ENCODE data around the gene IFNGR2. TPM values are rescaled to one million over a fixed set of nuclear protein-coding genes. Genes with fewer than 3 reads are reported as not detected.

IFNGR2 gene
- total and polyA plus RNA-seq, 4 donors, result 67.1 to 77.7 (median 67.1) TPM

DNA sequence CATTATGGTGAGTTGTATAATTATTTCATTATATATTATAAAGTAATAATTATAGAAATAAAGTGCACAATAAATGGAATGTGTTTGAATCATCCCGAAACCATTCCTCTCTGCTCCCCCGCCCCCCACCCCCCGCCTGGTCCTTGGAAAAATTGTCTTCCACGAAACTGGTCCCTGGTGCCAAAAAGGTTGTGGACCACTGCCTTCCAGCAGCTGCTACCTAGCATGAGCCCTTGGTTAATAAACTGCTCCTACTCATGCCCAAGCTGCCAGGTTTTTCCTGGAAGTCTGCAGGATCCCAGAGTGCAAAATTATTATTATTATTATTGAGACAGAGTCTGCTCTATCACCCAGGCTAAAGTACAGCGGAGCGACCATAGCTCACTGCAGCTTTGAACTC lies 6.8 kb upstream of the IFNGR2 start:
- Histone ChIP-seq H3K27me3 (ENCODE audit: control insufficient read depth, insufficient read depth, low read length) (no peaks in the 10 kb centered on the region), H3K9me3 (ENCODE audit: control insufficient read depth, insufficient read depth, low read length) (no peaks in the 10 kb centered on the region), H3K27ac (ENCODE audit: low read depth, low read length) (no peak overlapping the region), H3K4me3 (ENCODE audit: low read depth, low read length) (no peak overlapping the region), H3K4me1 (ENCODE audit: control insufficient read depth, insufficient read depth, low read length) (no peaks in the 10 kb centered on the region), H3K36me3 (ENCODE audit: control insufficient read depth, insufficient read depth, low read length) (no peaks in the 10 kb centered on the region)
- peak in 1 of 6 donors; percentile 27 for DNase-seq (ENCODE audit: low read depth in 4 of 6, low spot score in 6 of 6)
- WGBS (ENCODE audit: insufficient coverage), result 33% methylated on average over 1 of the region's 6 CpGs

DNA sequence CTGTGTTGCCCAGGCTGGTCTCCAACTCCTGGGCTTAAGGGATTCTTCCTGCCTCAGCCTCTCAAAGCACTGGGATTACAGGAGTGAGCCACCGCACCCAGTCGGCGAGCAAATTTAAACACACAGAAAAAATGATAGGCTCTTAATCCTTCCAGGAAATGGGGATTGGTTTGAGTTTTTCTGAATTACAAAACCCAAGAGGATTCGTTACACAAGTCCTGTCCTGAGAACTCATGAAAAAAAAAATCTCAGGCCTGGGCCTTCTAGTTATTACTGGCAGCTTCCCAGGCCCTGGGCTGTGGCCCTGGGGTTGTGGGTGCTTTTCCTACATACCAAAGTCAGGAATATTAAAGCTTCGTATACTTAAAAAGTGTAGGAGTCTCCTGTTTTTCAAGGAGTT lies 6.3 kb upstream of the IFNGR2 start:
- H3K27ac ChIP-seq (ENCODE audit: low read depth, low read length), result no peak overlapping the region
- 100% methylated on average over 1 of the region's 5 CpGs for WGBS (ENCODE audit: insufficient coverage)
- no peak for DNase-seq (ENCODE audit: low read depth in 4 of 6, low spot score in 6 of 6)

DNA sequence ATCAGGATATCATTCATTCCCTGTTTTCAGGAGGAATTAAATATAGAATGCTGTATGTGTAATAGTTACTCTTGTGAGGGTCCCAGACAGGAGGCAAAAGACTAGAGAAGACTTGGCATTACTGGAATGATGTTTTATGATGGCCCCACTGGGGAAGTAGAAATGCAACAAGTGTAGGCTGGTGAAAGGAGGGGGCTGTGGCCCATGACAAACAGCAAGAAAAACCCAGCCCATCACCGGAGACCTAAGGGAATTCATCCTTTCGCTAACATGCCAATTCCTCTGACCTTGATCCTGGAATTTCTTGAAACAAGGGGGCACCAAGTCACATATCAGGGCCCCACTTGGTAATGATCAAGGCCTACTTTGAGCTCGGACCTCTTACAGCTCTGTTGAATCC lies 5.5 kb upstream of the IFNGR2 start:
- no peak for DNase-seq (ENCODE audit: low read depth in 4 of 6, low spot score in 6 of 6)
- peaks cover 8% of the 10 kb centered on the region for H3K4me1 ChIP-seq (ENCODE audit: control insufficient read depth, insufficient read depth, low read length)
- H3K27me3 ChIP-seq (ENCODE audit: control insufficient read depth, insufficient read depth, low read length), result no peaks in the 10 kb centered on the region
- H3K9me3 ChIP-seq (ENCODE audit: control insufficient read depth, insufficient read depth, low read length), result no peaks in the 10 kb centered on the region
- no peak overlapping the region for H3K4me3 ChIP-seq (ENCODE audit: low read depth, low read length)
- H3K27ac ChIP-seq (ENCODE audit: low read depth, low read length), result no peak overlapping the region
- H3K36me3 ChIP-seq (ENCODE audit: control insufficient read depth, insufficient read depth, low read length), result no peaks in the 10 kb centered on the region
- WGBS (ENCODE audit: insufficient coverage), result 98% methylated on average over 3 of the region's 3 CpGs

More for the DNA sequence above, 6.3 kb upstream of the IFNGR2 start:
- H3K27me3 ChIP-seq (ENCODE audit: control insufficient read depth, insufficient read depth, low read length), result no peaks in the 10 kb centered on the region
- no peaks in the 10 kb centered on the region for H3K36me3 ChIP-seq (ENCODE audit: control insufficient read depth, insufficient read depth, low read length)
- H3K4me1 ChIP-seq (ENCODE audit: control insufficient read depth, insufficient read depth, low read length), result peaks cover under 1% of the 10 kb centered on the region
- H3K4me3 ChIP-seq (ENCODE audit: low read depth, low read length), result no peak overlapping the region
- H3K9me3 ChIP-seq (ENCODE audit: control insufficient read depth, insufficient read depth, low read length), result no peaks in the 10 kb centered on the region

GRCh38 chr21:33398361-33398760 lies 4.9 kb upstream of the IFNGR2 start:
- 90% methylated on average over 4 of the region's 5 CpGs for WGBS (ENCODE audit: insufficient coverage)
- Histone ChIP-seq H3K27ac (ENCODE audit: low read depth, low read length) (no peak overlapping the region), H3K36me3 (ENCODE audit: control insufficient read depth, insufficient read depth, low read length) (no peaks in the 10 kb centered on the region), H3K4me3 (ENCODE audit: low read depth, low read length) (no peak overlapping the region), H3K27me3 (ENCODE audit: control insufficient read depth, insufficient read depth, low read length) (no peaks in the 10 kb centered on the region), H3K4me1 (ENCODE audit: control insufficient read depth, insufficient read depth, low read length) (peaks cover 10% of the 10 kb centered on the region), H3K9me3 (ENCODE audit: control insufficient read depth, insufficient read depth, low read length) (no peaks in the 10 kb centered on the region)
- DNase-seq (ENCODE audit: low read depth in 4 of 6, low spot score in 6 of 6), result peak in 2 of 6 donors; percentile 46 to 72

DNA sequence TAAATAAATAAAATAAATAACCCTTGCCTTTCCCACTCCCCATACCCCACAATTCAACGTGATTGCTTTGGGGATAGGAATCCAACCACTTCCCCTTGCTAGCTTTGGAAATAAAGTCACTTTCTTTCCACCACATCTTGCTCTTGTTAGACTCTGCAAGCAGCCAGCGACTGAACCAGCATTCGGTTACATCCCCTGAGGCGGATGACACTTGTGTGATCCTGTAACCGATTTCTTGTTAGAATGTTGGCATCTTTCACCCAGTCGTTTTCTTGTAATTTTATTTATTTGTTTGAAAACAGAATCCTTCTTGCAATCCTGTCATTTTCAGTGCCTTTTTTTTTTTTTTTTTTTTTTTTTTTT lies 1.6 kb upstream of the IFNGR2 start:
- Histone ChIP-seq H3K27ac (ENCODE audit: low read depth, low read length) (no peak overlapping the region), H3K4me1 (ENCODE audit: control insufficient read depth, insufficient read depth, low read length) (peaks cover 22% of the 10 kb centered on the region), H3K4me3 (ENCODE audit: low read depth, low read length) (no peak overlapping the region), H3K36me3 (ENCODE audit: control insufficient read depth, insufficient read depth, low read length) (no peaks in the 10 kb centered on the region), H3K9me3 (ENCODE audit: control insufficient read depth, insufficient read depth, low read length) (no peaks in the 10 kb centered on the region), H3K27me3 (ENCODE audit: control insufficient read depth, insufficient read depth, low read length) (no peaks in the 10 kb centered on the region)
- WGBS (ENCODE audit: insufficient coverage), result 78% methylated on average over 1 of the region's 6 CpGs
- DNase-seq (ENCODE audit: low read depth in 4 of 6, low spot score in 6 of 6), result peak in 1 of 6 donors; percentile 4

DNA sequence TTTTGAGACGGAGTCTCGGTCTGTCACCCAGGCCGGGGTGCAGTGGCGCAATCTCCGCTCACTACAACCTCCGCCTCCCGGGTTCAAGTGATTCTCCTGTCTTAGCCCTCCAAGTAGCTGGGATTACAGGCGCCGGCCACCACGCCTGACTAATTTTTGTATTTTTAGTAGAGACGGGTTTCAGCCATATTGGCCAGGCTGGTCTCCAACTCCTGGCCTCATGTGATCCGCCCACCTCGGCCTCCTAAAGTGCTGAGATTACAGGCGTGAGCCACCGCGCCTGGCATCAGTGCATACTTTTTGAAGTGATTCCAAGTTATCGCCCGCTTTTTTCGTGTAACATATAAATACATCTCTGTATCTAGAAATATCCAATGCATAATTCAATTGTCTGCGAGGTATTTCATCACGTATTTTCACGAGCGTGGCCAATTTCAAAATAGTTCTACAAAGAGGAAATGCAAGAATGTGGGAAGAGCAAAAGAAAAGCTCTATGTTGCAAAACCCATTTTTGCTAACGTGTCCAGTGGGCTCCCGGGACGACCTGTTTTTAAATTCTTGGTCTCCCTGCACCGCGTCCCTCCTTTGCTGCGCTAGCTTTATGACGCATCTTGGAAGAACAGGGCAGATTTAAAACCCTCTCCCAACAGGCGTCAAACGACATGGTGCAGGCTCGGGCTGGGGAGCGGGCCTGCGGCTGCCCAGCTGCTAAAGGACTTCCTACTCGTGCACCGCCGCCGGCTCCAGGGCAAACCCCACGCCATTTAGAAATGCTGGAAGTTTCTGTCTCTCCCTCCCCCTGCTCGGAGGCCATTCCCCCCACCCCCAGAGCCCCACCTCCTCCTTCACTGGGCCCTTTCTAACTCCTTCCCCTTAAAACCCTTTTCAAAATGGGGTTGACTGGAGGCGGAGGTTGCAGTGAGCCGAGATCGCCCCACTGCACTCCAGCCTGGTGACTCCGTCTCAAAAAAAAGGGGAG lies 923 bp upstream of the IFNGR2 start:
- H3K36me3 ChIP-seq (ENCODE audit: control insufficient read depth, insufficient read depth, low read length), result no peaks in the 10 kb centered on the region
- H3K4me1 ChIP-seq (ENCODE audit: control insufficient read depth, insufficient read depth, low read length), result peaks cover 22% of the 10 kb centered on the region
- H3K4me3 ChIP-seq (ENCODE audit: low read depth, low read length), result peak overlapping the region; percentile 47
- peak in 5 of 6 donors; percentile 28 to 74 (median 33) for DNase-seq (ENCODE audit: low read depth in 4 of 6, low spot score in 6 of 6)
- WGBS (ENCODE audit: insufficient coverage), result 55% methylated on average over 29 of the region's 45 CpGs
- H3K27me3 ChIP-seq (ENCODE audit: control insufficient read depth, insufficient read depth, low read length), result no peaks in the 10 kb centered on the region
- H3K9me3 ChIP-seq (ENCODE audit: control insufficient read depth, insufficient read depth, low read length), result no peaks in the 10 kb centered on the region
- peak overlapping the region; percentile 70 for H3K27ac ChIP-seq (ENCODE audit: low read depth, low read length)

DNA sequence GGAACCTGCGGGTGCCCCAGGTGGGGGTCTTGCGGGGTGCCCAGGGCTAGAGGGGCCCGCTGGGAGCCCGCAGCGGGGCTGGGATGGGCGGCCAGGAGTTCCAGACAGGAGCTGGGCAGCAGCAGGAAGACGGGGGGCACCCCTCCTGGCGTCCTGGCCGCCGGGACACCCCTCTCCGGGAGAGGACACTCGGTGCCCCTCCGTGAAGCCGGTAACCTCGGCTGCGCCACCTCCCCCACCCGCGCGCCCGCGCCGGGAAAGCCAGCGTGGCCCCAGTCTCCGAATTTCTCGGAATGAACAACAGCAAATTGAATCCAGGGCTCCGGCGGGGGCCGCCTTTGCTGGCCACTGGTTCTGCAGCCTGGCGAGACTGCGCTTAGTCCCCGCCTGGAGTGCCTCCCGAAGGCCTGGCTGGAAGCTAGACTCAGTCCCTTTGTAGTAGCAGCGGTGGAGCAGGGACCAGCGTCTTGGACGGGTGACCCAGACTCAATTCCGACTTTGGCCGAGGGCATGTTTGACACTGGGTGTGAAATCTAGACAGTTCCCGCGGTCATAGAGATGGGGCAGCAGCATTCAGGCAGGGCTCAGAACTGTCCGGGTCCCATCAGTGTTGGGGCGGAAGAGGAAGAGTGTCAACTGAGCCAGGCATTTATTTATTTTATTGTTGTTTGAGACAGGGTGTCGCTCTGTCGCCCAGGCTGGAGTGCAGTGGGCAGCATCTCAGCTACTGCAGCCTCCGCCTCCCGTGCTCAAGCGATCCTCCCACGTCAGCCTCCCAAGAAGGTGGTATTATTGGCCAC lies 773 bp downstream of the IFNGR2 start:
- H3K4me3 ChIP-seq (ENCODE audit: low read depth, low read length), result peak overlapping the region; percentile 72
- peaks cover 22% of the 10 kb centered on the region for H3K4me1 ChIP-seq (ENCODE audit: control insufficient read depth, insufficient read depth, low read length)
- WGBS (ENCODE audit: insufficient coverage), result 2% methylated on average over 43 of the region's 47 CpGs

GRCh38 chr21:33406493-33406892 lies 3.3 kb downstream of the IFNGR2 start:
- H3K27me3 ChIP-seq (ENCODE audit: control insufficient read depth, insufficient read depth, low read length), result no peaks in the 10 kb centered on the region
- no CpG with 5 or more reads among the region's 5 CpGs for WGBS (ENCODE audit: insufficient coverage)
- H3K4me3 ChIP-seq (ENCODE audit: low read depth, low read length), result no peak overlapping the region
- no peaks in the 10 kb centered on the region for H3K9me3 ChIP-seq (ENCODE audit: control insufficient read depth, insufficient read depth, low read length)
- DNase-seq (ENCODE audit: low read depth in 4 of 6, low spot score in 6 of 6), result no peak
- H3K36me3 ChIP-seq (ENCODE audit: control insufficient read depth, insufficient read depth, low read length), result peaks cover 8% of the 10 kb centered on the region
- H3K4me1 ChIP-seq (ENCODE audit: control insufficient read depth, insufficient read depth, low read length), result peaks cover 22% of the 10 kb centered on the region
- no peak overlapping the region for H3K27ac ChIP-seq (ENCODE audit: low read depth, low read length)

More for the DNA sequence above, 773 bp downstream of the IFNGR2 start:
- peak in 5 of 6 donors; percentile 24 to 81 (median 42) for DNase-seq (ENCODE audit: low read depth in 4 of 6, low spot score in 6 of 6)
- Histone ChIP-seq H3K36me3 (ENCODE audit: control insufficient read depth, insufficient read depth, low read length) (no peaks in the 10 kb centered on the region), H3K27ac (ENCODE audit: low read depth, low read length) (peak overlapping the region; percentile 91), H3K9me3 (ENCODE audit: control insufficient read depth, insufficient read depth, low read length) (no peaks in the 10 kb centered on the region), H3K27me3 (ENCODE audit: control insufficient read depth, insufficient read depth, low read length) (no peaks in the 10 kb centered on the region)

- Histone ChIP-seq H3K36me3 (ENCODE audit: control insufficient read depth, insufficient read depth, low read length) (peaks cover 26% of the 10 kb centered on the region), H3K27me3 (ENCODE audit: control insufficient read depth, insufficient read depth, low read length) (no peaks in the 10 kb centered on the region), H3K27ac (ENCODE audit: low read depth, low read length) (no peak overlapping the region), H3K4me1 (ENCODE audit: control insufficient read depth, insufficient read depth, low read length) (no peaks in the 10 kb centered on the region), H3K9me3 (ENCODE audit: control insufficient read depth, insufficient read depth, low read length) (no peaks in the 10 kb centered on the region), H3K4me3 (ENCODE audit: low read depth, low read length) (no peak overlapping the region)
- no peak for DNase-seq (ENCODE audit: low read depth in 4 of 6, low spot score in 6 of 6)
- 81% methylated on average over 3 of the region's 8 CpGs for WGBS (ENCODE audit: insufficient coverage)
Observed at GRCh38 chr21:33411949-33412430, 8.8 kb downstream of the IFNGR2 start.
